ENCODE results near the gene GALNT16. TPM values are rescaled to one million over a fixed set of nuclear protein-coding genes. Genes with fewer than 3 reads are reported as not detected.

Gene GALNT16
- total and polyA plus RNA-seq, 2 of the 8 experiments (the other 6 are each of a cell fraction or from before 2014, with no cell fraction given) = 5.4 to 6.3 TPM

DNA sequence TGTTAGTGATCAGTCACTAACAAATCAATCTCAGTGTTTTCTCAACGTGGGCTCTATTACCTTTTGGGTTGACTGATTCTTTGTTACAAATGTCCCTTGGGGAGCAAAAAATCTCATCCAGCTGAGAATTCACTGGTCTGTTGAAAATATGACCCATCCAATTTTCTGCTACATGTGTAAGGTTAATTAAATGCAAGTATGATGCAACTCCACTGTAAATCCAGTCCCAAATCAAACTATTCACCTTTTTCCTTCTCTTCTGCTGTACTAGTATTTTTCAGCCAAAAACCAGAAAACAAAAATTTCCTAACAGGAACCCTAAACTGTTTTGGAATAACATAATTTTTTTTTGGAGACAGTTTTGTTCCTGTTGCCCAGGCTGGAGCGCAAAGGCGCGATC, 136.0 kb downstream of the GALNT16 start (continued):
- TF ChIP-seq PHF8 (conservative IDR thresholded peaks at IDR 0.05; ENCODE audit: low read depth, low read length) (no peak), ATF3 (IDR thresholded peaks at IDR 0.05; ENCODE audit: insufficient read depth, low read depth, low read length) (no peak), RAD21 (IDR thresholded peaks at IDR 0.05 in 1 of 2, conservative IDR thresholded peaks at IDR 0.05 in 1 of 2; ENCODE audit: low read depth in 2 of 2, low read length in 2 of 2) (no peak), CBX5 (IDR thresholded peaks at IDR 0.05; ENCODE audit: low read depth, low read length) (no peak), KDM1A (IDR thresholded peaks at IDR 0.05; ENCODE audit: borderline replicate concordance, low read length) (no peak), FOSL1 (IDR thresholded peaks at IDR 0.05; ENCODE audit: insufficient read depth, low read depth, low read length) (no peak), SIX5 (IDR thresholded peaks at IDR 0.05; ENCODE audit: low read depth, low read length) (no peak)

Data from H1 (cell line).